ENCODE data around the gene MESP2. TPM values are rescaled to one million over a fixed set of nuclear protein-coding genes. Genes with fewer than 3 reads are reported as not detected.

Gene MESP2
- total RNA-seq, 1 experiment from 2014 or later = 0.26 TPM

DNA sequence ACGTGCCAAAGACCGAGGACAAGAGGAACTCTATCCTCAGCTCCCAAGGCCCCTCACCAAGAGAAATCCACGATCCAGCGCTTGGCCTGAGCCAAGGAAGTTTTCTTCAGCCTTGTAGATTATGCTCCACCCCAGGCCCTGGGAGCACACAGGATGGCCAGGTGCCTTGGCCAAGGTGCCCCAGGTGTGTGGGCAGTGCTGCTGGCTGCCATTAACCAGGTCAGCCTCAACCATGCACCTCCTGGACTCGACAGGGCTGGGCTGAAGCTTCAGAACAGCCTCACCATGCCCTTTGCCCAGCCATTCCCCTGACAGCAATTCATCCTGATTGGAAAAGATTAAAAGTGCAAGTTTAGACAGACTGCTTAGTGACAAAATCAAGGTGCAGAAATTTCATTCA lies 14.2 kb upstream of the MESP2 start:
- H3K4me1 ChIP-seq (ENCODE audit: insufficient read depth, low read length, poor library complexity, severe bottlenecking) = peaks cover 12% of the 10 kb centered on the region
- no peaks in the 10 kb centered on the region for H3K9me3 ChIP-seq (ENCODE audit: low read depth, low read length, poor library complexity, severe bottlenecking)
- CTCF ChIA-PET = interaction anchor here (2.0 kb wide), 1 partner anchor 114 kb away, joined by 61 read pairs; no protein-coding TSS in a partner anchor
- DNase-seq (ENCODE audit: low spot score) = no peak
- intact Hi-C loops (cut with micrococcal nuclease; ENCODE audit: unreplicated experiment) = loop anchor here (2.0 kb wide), 1 partner anchor 325 kb away; no protein-coding TSS in a partner anchor
- POLR2A ChIA-PET (ENCODE audit: low non-redundant PET) = no interaction called here
- TF ChIP-seq, protein P1, sequence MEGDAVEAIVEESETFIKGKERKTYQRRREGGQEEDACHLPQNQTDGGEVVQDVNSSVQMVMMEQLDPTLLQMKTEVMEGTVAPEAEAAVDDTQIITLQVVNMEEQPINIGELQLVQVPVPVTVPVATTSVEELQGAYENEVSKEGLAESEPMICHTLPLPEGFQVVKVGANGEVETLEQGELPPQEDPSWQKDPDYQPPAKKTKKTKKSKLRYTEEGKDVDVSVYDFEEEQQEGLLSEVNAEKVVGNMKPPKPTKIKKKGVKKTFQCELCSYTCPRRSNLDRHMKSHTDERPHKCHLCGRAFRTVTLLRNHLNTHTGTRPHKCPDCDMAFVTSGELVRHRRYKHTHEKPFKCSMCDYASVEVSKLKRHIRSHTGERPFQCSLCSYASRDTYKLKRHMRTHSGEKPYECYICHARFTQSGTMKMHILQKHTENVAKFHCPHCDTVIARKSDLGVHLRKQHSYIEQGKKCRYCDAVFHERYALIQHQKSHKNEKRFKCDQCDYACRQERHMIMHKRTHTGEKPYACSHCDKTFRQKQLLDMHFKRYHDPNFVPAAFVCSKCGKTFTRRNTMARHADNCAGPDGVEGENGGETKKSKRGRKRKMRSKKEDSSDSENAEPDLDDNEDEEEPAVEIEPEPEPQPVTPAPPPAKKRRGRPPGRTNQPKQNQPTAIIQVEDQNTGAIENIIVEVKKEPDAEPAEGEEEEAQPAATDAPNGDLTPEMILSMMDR (conservative IDR thresholded peaks at IDR 0.05; ENCODE audit: low read depth, low read length) = no peak
- no peak for TF ChIP-seq EZH2 (IDR thresholded peaks at IDR 0.05; ENCODE audit: borderline replicate concordance, low read depth, low read length, poor library complexity, severe bottlenecking)
- H3K27me3 ChIP-seq (replicated peaks; ENCODE audit: insufficient read depth, low read depth, low read length, poor library complexity) = no peaks in the 10 kb centered on the region
- no peaks in the 10 kb centered on the region for H3K36me3 ChIP-seq (ENCODE audit: insufficient read depth, low read length, poor library complexity, severe bottlenecking)
- H3K27ac ChIP-seq (ENCODE audit: low read depth, low read length, poor library complexity, severe bottlenecking) = no peak overlapping the region
- H3K4me3 ChIP-seq (ENCODE audit: low read depth, low read length, poor library complexity, severe bottlenecking) = no peak overlapping the region
- BruUV-seq (replicated peaks) = no TSS peak

DNA sequence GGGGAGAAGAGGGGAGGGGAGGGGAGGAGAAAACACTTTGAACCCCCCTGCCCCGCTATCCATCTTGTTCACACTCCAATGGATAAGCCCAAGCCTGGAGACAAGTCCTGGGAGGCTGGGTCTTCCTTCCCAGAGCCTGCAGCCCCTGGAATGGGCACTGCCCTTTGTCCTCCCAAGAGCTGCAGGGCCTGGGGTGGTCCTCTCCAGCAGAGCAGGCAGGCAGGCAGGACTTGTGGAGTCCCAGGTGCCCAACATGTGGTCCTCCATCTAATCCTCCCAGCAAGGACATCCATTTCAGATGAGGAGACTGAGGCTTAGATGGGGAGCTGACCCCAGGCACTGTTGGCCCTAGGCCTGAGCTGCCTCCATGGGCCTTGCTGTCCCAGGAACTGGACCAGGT lies 10.4 kb upstream of the MESP2 start:
- Histone ChIP-seq H3K9me3 (ENCODE audit: low read depth, low read length, poor library complexity, severe bottlenecking) (no peaks in the 10 kb centered on the region), H3K27me3 (replicated peaks; ENCODE audit: insufficient read depth, low read depth, low read length, poor library complexity) (no peaks in the 10 kb centered on the region), H3K27ac (ENCODE audit: low read depth, low read length, poor library complexity, severe bottlenecking) (no peak overlapping the region), H3K36me3 (ENCODE audit: insufficient read depth, low read length, poor library complexity, severe bottlenecking) (no peaks in the 10 kb centered on the region), H3K4me1 (ENCODE audit: insufficient read depth, low read length, poor library complexity, severe bottlenecking) (peaks cover 5% of the 10 kb centered on the region), H3K4me3 (ENCODE audit: low read depth, low read length, poor library complexity, severe bottlenecking) (no peak overlapping the region)
- BruUV-seq (replicated peaks) = no TSS peak
- CTCF ChIA-PET = interaction anchor here (0.6 to 0.7 kb wide), 2 partner anchors 109 to 359 kb away, joined by 3 read pairs; no protein-coding TSS in a partner anchor
- POLR2A ChIA-PET (ENCODE audit: low non-redundant PET) = interaction anchor here (0.6 kb wide), 1 partner anchor 383 kb away, joined by 3 read pairs; no protein-coding TSS in a partner anchor
- intact Hi-C loops (cut with micrococcal nuclease; ENCODE audit: unreplicated experiment) = no loop called here
- no peak for DNase-seq (ENCODE audit: low spot score)
- TF ChIP-seq, protein P1 (conservative IDR thresholded peaks at IDR 0.05; ENCODE audit: low read depth, low read length) = no peak
- no peak for TF ChIP-seq EZH2 (IDR thresholded peaks at IDR 0.05; ENCODE audit: borderline replicate concordance, low read depth, low read length, poor library complexity, severe bottlenecking)

DNA sequence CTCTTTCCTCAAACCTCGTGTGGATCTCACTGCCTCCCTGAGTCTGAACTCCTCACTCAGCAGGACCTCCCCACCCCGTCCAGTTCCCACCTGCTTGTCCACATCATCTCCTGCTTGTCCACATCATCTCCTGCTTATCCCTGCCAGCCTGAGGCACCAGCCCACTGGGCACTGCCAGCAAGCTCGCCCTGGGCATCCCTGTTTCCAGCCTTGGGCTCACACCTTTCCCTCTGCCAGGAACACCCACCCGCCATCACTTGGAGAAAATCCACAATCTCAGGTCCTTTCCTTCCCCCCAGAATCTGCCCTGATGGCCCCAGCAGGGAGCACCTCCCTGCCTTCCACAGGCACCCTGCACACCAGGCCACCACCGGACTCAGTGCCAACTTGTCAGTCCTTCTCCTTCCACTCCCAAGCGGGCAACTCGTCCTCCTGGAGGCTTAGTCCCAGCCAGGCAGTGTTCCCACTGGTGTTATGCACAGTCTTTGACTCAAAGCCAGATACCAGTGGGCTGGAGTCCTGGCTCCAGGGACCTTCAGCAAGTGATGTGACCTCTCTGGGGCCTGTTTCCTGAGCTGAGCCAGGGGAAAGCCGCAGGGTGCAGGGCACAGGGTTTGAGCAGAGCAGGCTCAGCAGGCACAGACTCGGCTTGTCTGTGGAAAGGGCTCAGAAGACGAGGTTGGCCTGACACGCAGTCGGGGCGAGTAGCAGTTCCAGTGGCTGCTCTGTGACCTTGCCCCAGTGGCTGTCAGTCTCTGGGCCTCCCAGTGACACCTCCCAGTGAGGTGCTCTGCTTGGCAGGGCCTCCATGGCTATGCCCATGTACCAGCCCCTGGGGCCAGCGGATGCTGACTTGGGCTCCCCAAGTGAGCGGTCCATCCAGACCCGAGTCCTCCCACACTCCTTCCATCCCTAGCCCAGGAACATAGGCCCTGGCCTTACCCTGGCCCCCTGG lies 9.5 kb upstream of the MESP2 start:
- POLR2A ChIA-PET (ENCODE audit: low non-redundant PET) = interaction anchor here (0.6 kb wide), 1 partner anchor 382 kb away, joined by 3 read pairs; no protein-coding TSS in a partner anchor
- CTCF ChIA-PET = interaction anchor here (0.6 kb wide), 1 partner anchor 108 kb away, joined by 3 read pairs; no protein-coding TSS in a partner anchor
- TF ChIP-seq, protein P1 (conservative IDR thresholded peaks at IDR 0.05; ENCODE audit: low read depth, low read length) = no peak
- TF ChIP-seq EZH2 (IDR thresholded peaks at IDR 0.05; ENCODE audit: borderline replicate concordance, low read depth, low read length, poor library complexity, severe bottlenecking) = no peak
- H3K27ac ChIP-seq (ENCODE audit: low read depth, low read length, poor library complexity, severe bottlenecking) = no peak overlapping the region
- BruUV-seq (replicated peaks) = no TSS peak
- no peaks in the 10 kb centered on the region for H3K36me3 ChIP-seq (ENCODE audit: insufficient read depth, low read length, poor library complexity, severe bottlenecking)
- H3K4me1 ChIP-seq (ENCODE audit: insufficient read depth, low read length, poor library complexity, severe bottlenecking) = no peaks in the 10 kb centered on the region
- no peaks in the 10 kb centered on the region for H3K27me3 ChIP-seq (replicated peaks; ENCODE audit: insufficient read depth, low read depth, low read length, poor library complexity)
- intact Hi-C loops (cut with micrococcal nuclease; ENCODE audit: unreplicated experiment) = no loop called here
- H3K4me3 ChIP-seq (ENCODE audit: low read depth, low read length, poor library complexity, severe bottlenecking) = no peak overlapping the region
- H3K9me3 ChIP-seq (ENCODE audit: low read depth, low read length, poor library complexity, severe bottlenecking) = no peaks in the 10 kb centered on the region
- DNase-seq (ENCODE audit: low spot score) = no peak

Measured in A673 (cell line).